Transverse colon (tissue), 4 donors: ENCODE results near the gene TMEM208. TPM values are rescaled to one million over a fixed set of nuclear protein-coding genes. Genes with fewer than 3 reads are reported as not detected.

Experiments used
- DNase-seq: peaks from one replicate; pipeline ENCODE4 v3.0.0-alpha.2; 2019
- H3K27ac ChIP-seq, 4 donors: fragments of 200-600 bp; sonication (generic); 2 replicates each; pipeline ENCODE4 v1.5.1; 2016 to 2018; ENCODE audit warnings: inconsistent platforms in 4 of 4
- H3K27me3 ChIP-seq: fragments of 200-600 bp; sonication (generic); 2 replicates; pipeline ENCODE4 v1.5.1; 2017; ENCODE audit warnings: inconsistent platforms
- H3K36me3 ChIP-seq, 4 donors: fragments of 200-600 bp; sonication (generic); 2 replicates each; pipeline ENCODE4 v1.5.1; 2017 to 2019; ENCODE audit warnings: inconsistent platforms in 4 of 4
- H3K4me1 ChIP-seq, 4 donors: fragments of 200-600 bp; sonication (generic); 2 replicates each; pipeline ENCODE4 v1.5.1; 2017 to 2020; ENCODE audit warnings: inconsistent platforms in 4 of 4
- H3K4me3 ChIP-seq, 4 donors: fragments of 200-600 bp; sonication (generic); 1 replicate in 1 of 4; 2 replicates in 3 of 4; pipeline versions ENCODE4 v1.5.1 to v1.6.1; 2017 to 2019; ENCODE audit warnings: inconsistent platforms in 4 of 4
- H3K9me3 ChIP-seq, 2 donors: fragments of 200-600 bp; sonication (generic); 2 replicates each; pipeline ENCODE4 v1.5.1; 2017 to 2019; ENCODE audit warnings: inconsistent platforms in 2 of 2
- EP300 ChIP-seq: sonication (generic); formaldehyde crosslinking; IDR thresholded peaks from one replicate; pipeline ENCODE4 v1.6.1; 2017; ENCODE audit warnings: antibody characterized with exemption, low read depth
- POLR2A ChIP-seq: fragments of 450-650 bp; IDR thresholded peaks from one replicate; pipeline ENCODE4 v1.6.1; 2016; ENCODE audit warnings: antibody characterized with exemption, mild to moderate bottlenecking, moderate library complexity
- POLR2AphosphoS5 ChIP-seq, 3 donors: sonication (generic); formaldehyde crosslinking; IDR thresholded peaks; one replicate each; pipeline ENCODE4 v1.6.1; 2016; ENCODE audit warnings: antibody characterized with exemption in 3 of 3
- WGBS, 2 donors: methylation state at CpG; one replicate each; pipeline ENCODE4 v1.1.5; 2018; ENCODE audit warnings: low coverage in 1 of 2; 5-methylcytosine and 5-hydroxymethylcytosine counted together
- in situ Hi-C, 4 donors: fragments of 200-750 bp; cut with MboI; loops; one replicate each; pipeline versions ENCODE4 v1.15.0 to v1.15.1; 2017; ENCODE audit warnings: low sequenced_read_pairs in 3 of 4, low pct_ligation_motif_present in 1 of 4, low pct_unique_long_range_greater_than_20kb in 1 of 4
- intact Hi-C: fragments of 100-400 bp; cut with DNase I; formaldehyde crosslinking; loops from one replicate; pipeline ENCODE4 v1.15.1; 2023; ENCODE audit warnings: low total_unique reads
- total RNA-seq, 4 donors: library from RNA; depleted of rRNA; stranded (reverse); fragments of >200 nt; gene quantifications; one replicate each; pipeline ENCODE4 v1.1.0, GENCODE V29; 2016
- TF ChIP-seq, protein P1 (sequence below), 5 experiments: fragments of 200-600 bp in 3 of 5; fragments of 450-650 bp in 2 of 5; sonication (generic) in 3 of 5; IDR thresholded peaks; 1 replicate in 2 of 5; 2 replicates in 3 of 5; pipeline ENCODE4 v1.5.1; 2016 to 2017; ENCODE audit warnings: antibody characterized with exemption in 5 of 5, inconsistent platforms in 3 of 5, mild to moderate bottlenecking in 2 of 5, moderate library complexity in 1 of 5

TMEM208 gene
- total RNA-seq, 4 donors from 2014 or later = 29.5 to 50.2 (median 39.3) TPM; not detected in 1

DNA sequence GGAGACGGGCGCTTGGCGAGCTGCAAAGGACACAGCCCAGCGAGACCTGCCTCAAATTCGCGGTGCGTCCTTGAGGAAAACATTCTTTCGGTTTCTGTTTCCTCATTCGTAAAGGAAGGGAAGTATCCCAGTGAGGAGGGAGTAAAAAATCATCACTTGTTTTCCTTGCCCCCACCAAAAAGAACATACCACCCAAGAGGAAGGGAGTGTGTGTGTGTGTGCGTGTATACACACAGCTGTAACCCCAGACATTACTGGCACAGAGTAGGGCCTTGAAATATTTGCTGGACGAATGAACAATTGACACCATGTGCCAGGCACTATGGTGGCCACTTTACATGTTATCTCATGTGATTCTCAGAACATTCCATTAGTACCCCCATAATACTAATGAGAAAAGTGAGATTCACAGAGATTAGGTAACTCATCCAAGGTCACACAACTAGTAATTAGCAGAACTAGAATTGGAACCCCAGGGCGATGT is 41.2 kb upstream of the TMEM208 start:
- peak overlapping the region in 2 of 4 donors; percentile 9 to 77 for H3K4me3 ChIP-seq
- no peaks in the 10 kb centered on the region for H3K36me3 ChIP-seq
- no peaks in the 10 kb centered on the region for H3K9me3 ChIP-seq
- DNase-seq = no peak
- peak overlapping the region in 1 of 4 donors; percentile 94 for H3K27ac ChIP-seq
- in situ Hi-C loops = no loop called here
- no peaks in the 10 kb centered on the region for H3K27me3 ChIP-seq
- 0 to 8% methylated on average over 7 to 12 of the region's 12 CpGs for whole genome bisulfite sequencing, 2 donors
- intact Hi-C loops = loop anchor here (2.0 kb wide), 1 partner anchor 27 kb away; the partner anchor contains the start of genes FBXL8 and TRADD
- H3K4me1 ChIP-seq = peaks cover 12 to 32% (median 23%) of the 10 kb centered on the region in 4 donors
- no peak for TF ChIP-seq EP300
- no peak for TF ChIP-seq POLR2A
- TF ChIP-seq POLR2AphosphoS5 (IDR thresholded peaks at IDR 0.05) = no peak

DNA sequence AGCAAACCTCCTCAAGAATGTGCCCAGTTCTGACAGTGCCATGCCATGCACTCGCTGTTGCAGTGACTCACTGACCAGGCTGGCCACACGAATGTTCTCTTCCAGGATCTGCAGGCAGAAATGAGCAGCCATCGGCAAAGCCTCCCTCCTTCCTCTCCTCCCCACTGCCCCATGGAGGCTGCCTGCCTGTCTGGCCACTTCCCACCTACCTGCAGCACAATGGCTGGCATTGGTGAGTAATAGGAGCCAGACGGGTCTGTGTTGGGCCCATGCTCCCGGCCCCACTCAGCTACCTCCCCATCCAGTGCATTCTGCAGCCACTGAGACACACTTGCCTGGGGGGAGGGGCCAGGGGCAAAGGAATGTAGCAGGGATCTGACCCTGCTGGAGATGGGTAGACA is 40.4 kb upstream of the TMEM208 start:
- H3K4me1 ChIP-seq = peaks cover 12 to 36% (median 24%) of the 10 kb centered on the region in 4 donors
- H3K27me3 ChIP-seq = no peaks in the 10 kb centered on the region
- H3K9me3 ChIP-seq = no peaks in the 10 kb centered on the region
- H3K27ac ChIP-seq = no peak overlapping the region
- H3K36me3 ChIP-seq = no peaks in the 10 kb centered on the region
- no peak for TF ChIP-seq POLR2A
- no peak for TF ChIP-seq EP300
- no peak for TF ChIP-seq POLR2AphosphoS5 (IDR thresholded peaks at IDR 0.05)
- TF ChIP-seq, protein P1, sequence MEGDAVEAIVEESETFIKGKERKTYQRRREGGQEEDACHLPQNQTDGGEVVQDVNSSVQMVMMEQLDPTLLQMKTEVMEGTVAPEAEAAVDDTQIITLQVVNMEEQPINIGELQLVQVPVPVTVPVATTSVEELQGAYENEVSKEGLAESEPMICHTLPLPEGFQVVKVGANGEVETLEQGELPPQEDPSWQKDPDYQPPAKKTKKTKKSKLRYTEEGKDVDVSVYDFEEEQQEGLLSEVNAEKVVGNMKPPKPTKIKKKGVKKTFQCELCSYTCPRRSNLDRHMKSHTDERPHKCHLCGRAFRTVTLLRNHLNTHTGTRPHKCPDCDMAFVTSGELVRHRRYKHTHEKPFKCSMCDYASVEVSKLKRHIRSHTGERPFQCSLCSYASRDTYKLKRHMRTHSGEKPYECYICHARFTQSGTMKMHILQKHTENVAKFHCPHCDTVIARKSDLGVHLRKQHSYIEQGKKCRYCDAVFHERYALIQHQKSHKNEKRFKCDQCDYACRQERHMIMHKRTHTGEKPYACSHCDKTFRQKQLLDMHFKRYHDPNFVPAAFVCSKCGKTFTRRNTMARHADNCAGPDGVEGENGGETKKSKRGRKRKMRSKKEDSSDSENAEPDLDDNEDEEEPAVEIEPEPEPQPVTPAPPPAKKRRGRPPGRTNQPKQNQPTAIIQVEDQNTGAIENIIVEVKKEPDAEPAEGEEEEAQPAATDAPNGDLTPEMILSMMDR (IDR thresholded peaks at IDR 0.05) = no peak
- DNase-seq = no peak
- in situ Hi-C loops = no loop called here
- 53% methylated on average over 5 of the region's 5 CpGs; no CpG with 5 or more reads in 1 of the 2 donors for WGBS, 2 donors
- intact Hi-C loops = no loop called here
- no peak overlapping the region for H3K4me3 ChIP-seq

DNA sequence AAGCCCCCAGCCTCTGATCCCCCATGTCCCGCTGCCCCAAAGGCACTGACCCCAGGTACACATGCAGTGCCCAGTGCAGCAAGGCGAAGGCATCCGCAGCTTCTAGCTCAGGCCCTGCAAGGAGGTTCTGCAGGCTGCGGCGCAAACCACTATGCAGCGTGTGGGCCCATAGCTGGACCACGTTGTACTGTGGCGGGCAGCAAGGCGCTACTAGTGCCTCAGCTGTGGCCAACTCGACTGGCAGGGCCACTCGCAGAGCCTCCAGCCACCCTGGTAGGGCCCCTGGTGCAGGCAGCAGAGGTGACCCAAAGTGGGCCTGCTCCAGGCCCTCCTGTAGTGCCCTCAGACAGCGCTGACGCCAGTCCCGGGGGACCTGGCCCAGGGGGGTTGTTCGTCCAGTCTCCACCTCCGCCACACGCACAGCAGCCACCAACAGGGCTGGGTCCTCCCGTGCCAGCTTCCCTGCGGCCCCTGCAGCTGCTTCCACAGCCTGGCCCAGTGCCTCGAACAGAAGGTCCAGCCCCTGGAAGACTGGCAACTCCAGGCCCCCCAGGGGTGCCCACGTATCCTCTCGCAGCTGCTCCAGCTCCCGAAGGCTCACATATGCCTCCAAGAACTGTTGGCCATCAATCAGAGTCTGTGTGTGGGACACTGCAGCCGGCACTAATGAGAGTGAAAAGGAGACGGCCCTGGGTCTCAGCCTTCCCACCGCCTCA is 39.6 kb upstream of the TMEM208 start:
- whole genome bisulfite sequencing, 2 donors = 87% methylated on average over 15 of the region's 26 CpGs; no CpG with 5 or more reads in 1 of the 2 donors

DNA sequence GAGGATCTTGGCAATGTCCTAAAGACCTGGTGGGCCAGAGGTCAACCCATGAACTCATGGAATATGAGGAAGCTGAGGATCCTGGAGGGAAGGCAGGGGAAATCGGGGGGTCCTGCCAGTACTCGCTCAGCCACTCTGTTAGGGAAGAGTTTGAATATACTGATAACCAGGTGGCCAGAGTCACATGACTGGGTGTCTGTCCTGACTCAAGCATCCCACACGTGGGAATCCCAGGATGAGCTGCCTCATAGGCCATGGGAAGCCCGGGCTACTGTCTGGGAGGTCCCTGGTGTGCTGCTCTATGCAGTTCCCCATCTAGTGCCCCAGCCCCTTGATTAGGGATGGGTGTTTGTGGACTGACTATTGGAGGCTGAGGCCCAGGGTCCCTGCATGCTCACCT is 38.6 kb upstream of the TMEM208 start:
- intact Hi-C loops = no loop called here

More for the DNA sequence above, 39.6 kb upstream of the TMEM208 start:
- TF ChIP-seq EP300 (no peak), POLR2A (no peak), POLR2AphosphoS5 (IDR thresholded peaks at IDR 0.05) (no peak)
- TF ChIP-seq, protein P1 (IDR thresholded peaks at IDR 0.05) = no peak
- H3K27me3 ChIP-seq = no peaks in the 10 kb centered on the region
- no peak overlapping the region for H3K4me3 ChIP-seq
- peaks cover 12 to 34% (median 25%) of the 10 kb centered on the region in 4 donors for H3K4me1 ChIP-seq
- DNase-seq = no peak
- intact Hi-C loops (no loop called here), in situ Hi-C loops (no loop called here)
- H3K36me3 ChIP-seq = no peaks in the 10 kb centered on the region
- no peaks in the 10 kb centered on the region for H3K9me3 ChIP-seq
- no peak overlapping the region for H3K27ac ChIP-seq

More for the DNA sequence above, 38.6 kb upstream of the TMEM208 start:
- Histone ChIP-seq H3K27ac (no peak overlapping the region), H3K9me3 (no peaks in the 10 kb centered on the region), H3K27me3 (no peaks in the 10 kb centered on the region), H3K36me3 (no peaks in the 10 kb centered on the region), H3K4me3 (no peak overlapping the region), H3K4me1 (peaks cover 17 to 33% (median 29%) of the 10 kb centered on the region in 4 donors)
- no peak for DNase-seq
- in situ Hi-C loops = no loop called here
- 79% methylated on average over 4 of the region's 4 CpGs; no CpG with 5 or more reads in 1 of the 2 donors for WGBS, 2 donors
- TF ChIP-seq POLR2AphosphoS5 (IDR thresholded peaks at IDR 0.05) (no peak), POLR2A (no peak), EP300 (no peak)
- TF ChIP-seq, protein P1 (IDR thresholded peaks at IDR 0.05) = no peak
